HG03571 (cell line): ENCODE results near the gene ESRRA.

Experiments
- ATAC-seq: cut with Tn5 transposase; IDR thresholded peaks from one replicate; pipeline ENCODE4 v1.9.1; 2021; ENCODE audit not compliant: unreplicated experiment

Gene ESRRA

GRCh38 chr11:64305075-64305690 is at the start of gene ESRRA:
Gene ESRRA (plus strand): TSS chr11:64305524. CDS start chr11:64307180, 1,656 bp downstream.
- ATAC-seq: peak; percentile 54

GRCh38 chr11:64256300-64256699 is 49.0 kb upstream of the ESRRA start:
- ATAC-seq: no peak

GRCh38 chr11:64258356-64258755 is 47.0 kb upstream of the ESRRA start:
- no peak for ATAC-seq

DNA sequence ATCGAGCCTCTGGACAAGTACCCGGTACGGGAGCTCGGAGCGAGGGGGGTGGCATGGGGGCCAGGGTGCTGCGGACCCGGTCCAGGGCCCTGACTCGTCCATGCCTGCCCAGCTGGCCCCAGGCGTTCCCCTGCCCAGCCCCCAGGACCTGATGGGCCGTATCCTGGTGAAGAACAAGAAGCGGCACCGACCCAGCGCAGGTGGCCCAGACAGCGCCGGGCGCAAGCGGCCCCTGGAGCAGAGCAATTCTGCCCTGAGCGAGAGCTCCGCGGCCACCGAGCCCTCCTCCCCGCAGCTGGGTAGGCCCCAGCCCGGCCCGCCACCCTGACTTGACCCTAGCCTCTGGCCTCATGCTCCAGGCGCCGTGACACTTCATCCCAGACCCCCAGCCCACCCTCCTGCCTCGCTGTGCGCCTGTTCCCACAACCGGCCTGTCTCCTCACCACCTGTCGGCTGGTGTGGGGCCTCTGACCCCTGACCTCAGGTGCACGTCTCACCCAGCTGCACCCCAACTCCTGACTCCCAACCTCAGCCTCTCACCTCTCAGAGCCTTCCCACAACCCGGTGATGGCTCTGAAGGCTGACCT is 46.3 kb upstream of the ESRRA start:
- ATAC-seq: no peak

DNA sequence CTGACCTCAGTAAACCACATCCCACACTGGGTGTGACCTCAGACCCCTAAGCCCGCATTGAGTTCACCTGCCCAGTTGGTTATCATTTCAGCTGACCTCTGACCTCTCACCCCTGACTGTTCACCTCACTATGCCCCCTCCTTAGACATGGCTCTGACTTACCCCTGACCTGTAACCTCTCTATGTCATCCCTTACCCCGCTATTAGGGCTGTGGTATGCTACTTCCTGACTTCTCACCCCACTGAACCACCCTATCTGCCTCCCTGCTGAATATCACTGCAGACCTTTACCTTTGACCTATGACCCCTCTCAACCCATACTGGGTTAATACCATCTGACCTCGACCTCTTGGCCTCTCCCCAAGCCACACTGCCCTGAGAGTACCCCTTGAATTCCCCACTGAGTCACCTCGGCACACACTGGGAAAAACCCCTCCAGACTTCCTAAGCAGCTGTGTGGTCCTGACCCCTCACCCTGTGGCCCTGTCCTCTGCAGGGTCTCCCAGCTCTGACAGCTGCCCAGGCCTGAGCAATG is 45.7 kb upstream of the ESRRA start:
- no peak for ATAC-seq

- no peak for ATAC-seq
Observed at GRCh38 chr11:64260147-64260708, 45.1 kb upstream of the ESRRA start.

GRCh38 chr11:64261556-64262080 is 43.7 kb upstream of the ESRRA start:
- ATAC-seq: no peak

DNA sequence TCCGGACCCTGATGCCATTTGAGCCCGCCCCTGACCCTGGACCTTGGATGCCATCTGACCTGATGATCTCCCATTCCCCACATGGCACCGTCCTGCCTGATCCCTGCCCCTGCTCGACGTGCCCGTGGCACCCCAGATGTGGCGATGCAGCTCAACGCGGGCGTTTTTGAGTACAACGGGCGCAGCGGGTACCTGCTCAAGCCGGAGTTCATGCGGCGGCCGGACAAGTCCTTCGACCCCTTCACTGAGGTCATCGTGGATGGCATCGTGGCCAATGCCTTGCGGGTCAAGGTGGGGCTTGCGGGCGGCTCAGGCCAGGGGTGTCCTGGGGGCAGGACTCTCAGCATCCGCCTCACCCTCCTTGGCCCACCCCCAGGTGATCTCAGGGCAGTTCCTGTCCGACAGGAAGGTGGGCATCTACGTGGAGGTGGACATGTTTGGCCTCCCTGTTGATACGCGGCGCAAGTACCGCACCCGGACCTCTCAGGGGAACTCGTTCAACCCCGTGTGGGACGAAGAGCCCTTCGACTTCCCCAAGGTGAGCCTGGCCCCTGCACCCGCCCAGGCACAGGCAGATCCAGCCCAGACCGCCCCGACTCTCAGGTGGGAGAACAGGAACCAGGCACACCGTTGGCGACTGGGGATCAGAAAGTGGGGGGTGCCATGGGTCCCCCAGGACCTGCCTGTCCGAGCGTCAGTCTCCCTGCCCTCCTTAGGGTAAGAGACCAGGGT is 42.9 kb upstream of the ESRRA start:
- ATAC-seq: no peak

DNA sequence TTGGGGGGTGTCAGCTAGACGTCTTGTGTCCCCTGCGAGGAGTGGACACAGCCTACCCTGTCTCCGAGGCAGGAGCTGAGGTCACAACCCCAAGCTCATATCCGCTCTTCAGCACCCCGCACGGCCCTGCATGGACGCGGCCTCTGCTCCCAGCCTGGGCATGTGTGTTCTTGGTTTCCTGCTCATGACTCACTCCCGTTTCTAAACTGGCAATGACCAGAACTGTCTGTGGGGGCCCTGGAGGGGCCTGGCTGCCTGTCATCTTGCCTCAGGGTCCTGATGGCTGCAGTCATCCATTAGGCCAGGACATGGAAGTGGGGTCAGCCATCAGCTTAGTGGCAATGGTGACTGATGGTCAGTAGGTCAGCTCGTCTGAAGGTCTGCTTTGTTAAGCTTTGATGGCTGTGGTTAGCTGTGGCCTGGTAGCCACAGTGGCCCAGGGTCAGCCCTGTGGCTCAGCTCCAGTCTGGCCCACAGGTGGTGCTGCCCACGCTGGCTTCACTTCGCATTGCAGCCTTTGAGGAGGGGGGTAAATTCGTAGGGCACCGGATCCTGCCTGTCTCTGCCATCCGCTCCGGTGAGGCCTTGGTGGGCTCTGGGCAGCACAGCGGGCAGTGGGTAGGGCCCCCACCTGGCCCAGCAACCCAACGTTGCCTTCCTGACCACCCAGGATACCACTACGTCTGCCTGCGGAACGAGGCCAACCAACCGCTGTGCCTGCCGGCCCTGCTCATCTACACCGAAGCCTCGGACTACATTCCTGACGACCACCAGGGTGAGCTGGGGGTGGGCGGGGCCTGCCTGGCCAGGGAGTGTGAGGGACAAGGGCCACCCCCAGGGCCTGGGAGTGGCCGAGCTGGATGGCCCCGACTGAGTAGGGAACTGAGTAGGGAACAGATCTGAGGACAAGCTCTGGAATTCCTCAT is 42.0 kb upstream of the ESRRA start:
- ATAC-seq: no peak

DNA sequence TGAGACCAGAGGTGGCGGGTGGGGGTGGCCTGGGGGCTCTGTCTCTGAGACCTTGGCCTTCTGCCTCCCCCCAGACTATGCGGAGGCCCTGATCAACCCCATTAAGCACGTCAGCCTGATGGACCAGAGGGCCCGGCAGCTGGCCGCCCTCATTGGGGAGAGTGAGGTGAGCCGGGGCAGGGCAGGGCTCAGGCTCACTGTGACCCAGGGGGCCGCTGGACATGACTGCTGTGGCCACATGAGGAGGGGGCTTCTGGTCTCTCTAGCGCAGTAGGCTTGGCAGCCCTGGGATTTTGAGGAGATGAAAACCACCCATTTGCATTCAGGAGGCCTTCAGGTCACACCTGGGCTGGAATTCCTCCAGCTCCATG is 41.4 kb upstream of the ESRRA start:
- ATAC-seq: no peak

- ATAC-seq: no peak
Observed at GRCh38 chr11:64264371-64264852, 40.9 kb upstream of the ESRRA start.

DNA sequence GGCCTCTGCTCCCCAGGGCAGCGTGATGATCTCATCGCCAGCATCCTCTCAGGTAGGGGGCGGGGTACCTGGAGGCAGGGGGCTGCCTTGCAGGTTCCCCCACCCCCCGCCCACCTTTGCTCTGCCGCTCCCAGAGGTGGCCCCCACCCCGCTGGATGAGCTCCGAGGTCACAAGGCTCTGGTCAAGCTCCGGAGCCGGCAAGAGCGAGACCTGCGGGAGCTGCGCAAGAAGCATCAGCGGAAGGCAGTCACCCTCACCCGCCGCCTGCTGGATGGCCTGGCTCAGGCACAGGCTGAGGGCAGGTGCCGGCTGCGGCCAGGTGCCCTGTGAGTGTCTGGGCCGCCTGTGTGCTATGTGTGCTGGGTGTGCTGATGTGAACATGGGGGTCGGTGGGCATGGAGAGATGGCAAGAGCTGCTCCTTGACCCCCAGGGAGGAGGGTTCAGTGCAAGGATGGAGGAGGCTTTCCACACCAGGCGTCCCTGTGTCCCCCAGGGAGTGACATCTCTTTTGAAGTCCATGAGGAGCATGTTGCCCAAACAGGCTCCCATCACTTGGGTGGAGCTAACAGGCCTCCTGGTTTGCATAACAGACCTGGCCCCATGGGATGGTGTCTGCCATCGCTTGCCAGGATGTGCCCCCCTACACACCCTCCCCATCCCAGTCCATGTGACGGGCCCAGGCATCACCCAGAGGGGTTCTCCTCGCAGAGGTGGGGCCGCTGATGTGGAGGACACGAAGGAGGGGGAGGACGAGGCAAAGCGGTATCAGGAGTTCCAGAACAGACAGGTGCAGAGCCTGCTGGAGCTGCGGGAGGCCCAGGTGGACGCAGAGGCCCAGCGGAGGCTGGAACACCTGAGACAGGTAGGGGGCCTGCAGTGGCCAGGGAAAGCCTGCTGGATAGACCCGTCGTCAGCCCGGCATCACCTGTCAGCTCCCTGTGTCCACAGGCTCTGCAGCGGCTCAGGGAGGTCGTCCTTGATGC is 39.9 kb upstream of the ESRRA start:
- no peak for ATAC-seq

GRCh38 chr11:64266339-64266738 is 39.0 kb upstream of the ESRRA start:
- ATAC-seq: no peak

DNA sequence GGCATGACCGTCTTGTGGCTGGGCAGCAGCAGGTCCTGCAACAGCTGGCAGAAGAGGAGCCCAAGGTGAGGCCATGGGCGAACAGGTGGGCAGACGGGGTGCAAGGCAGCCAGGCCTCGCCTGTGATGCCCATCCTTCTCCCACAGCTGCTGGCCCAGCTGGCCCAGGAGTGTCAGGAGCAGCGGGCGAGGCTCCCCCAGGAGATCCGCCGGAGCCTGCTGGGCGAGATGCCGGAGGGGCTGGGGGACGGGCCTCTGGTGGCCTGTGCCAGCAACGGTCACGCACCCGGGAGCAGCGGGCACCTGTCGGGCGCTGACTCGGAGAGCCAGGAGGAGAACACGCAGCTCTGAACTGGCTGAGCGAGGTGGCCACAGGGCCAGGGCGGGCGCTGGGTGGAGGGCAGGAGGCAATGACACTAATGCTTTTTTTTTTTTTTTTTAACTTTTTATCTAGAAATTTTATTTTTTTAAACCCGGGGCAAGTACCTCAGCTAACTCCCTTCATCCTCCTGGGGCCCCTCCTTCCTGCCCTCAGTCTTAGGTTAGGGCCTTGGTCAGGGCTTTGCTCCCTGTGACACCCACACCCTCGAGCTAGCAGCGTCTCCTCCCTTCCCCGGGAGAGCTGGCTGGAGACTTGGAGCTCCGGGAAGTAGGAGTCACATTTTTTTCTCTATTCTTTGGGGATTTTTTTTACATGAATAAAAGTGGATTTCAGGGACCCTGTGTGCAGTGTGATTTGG is 37.9 kb upstream of the ESRRA start:
- no peak for ATAC-seq

- no peak for ATAC-seq
Observed at GRCh38 chr11:64268025-64268892, 37.1 kb upstream of the ESRRA start.

GRCh38 chr11:64268893-64269539 is 36.3 kb upstream of the ESRRA start:
- peak; percentile 14 for ATAC-seq
